A549 (cell line): ENCODE results near the gene ACAT2. TPM values are rescaled to one million over a fixed set of nuclear protein-coding genes. Genes with fewer than 3 reads are reported as not detected.
A peak's percentile ranks its signal among the peaks of the same experiment; 100 is the strongest.
"Not testable (repeated sequence)": the region's sequence is repeated elsewhere in the genome, so short reads cannot be mapped to it uniquely, and the experiment has no call there.

Experiments used
- ATAC-seq, 2 experiments: fragments of 200-7000 bp in 1 of 2; fragments of >200 bp in 1 of 2; cut with Nextera tagmentation in 1 of 2; cut with Tn5 transposase in 1 of 2; 3 replicates each; pipeline versions ENCODE4 v1.8.0 to v1.9.1; 2018 to 2020; ENCODE audit warnings: mild to moderate bottlenecking in 1 of 2, moderate library complexity in 1 of 2
- CTCF ChIA-PET: fragments of 300-600 bp; sonication (Branson Sonifier 250); formaldehyde crosslinking; extraction: SDS; loops from one replicate; lab custom pipeline; 2021; ENCODE audit warnings: antibody characterized with exemption, inconsistent platforms; lab: Yijun Ruan, JAX
- POLR2A ChIA-PET: fragments of 350-600 bp; formaldehyde crosslinking; extraction: SDS; loops from one replicate; lab custom pipeline; 2021; ENCODE audit warnings: antibody characterized with exemption, inconsistent platforms; lab: Yijun Ruan, JAX
- DNase-seq, 2 experiments: peaks; one replicate each; pipeline versions ENCODE4 v3.0.0 to v3.0.0-alpha.2; 2011 to 2016; ENCODE audit warnings: low read depth in 1 of 2, low spot score in 1 of 2
- FAIRE-seq: peaks from 2 replicates; lab custom pipeline; 2011; peaks lifted over from hg19 to GRCh38; lab: Jason Lieb, UNC
- H3K27ac ChIP-seq, 2 experiments: fragments of >200 bp; sonication (Bioruptor Twin); formaldehyde crosslinking; 3 replicates each; pipeline ENCODE4 v1.5.1; 2016 to 2017
- H3K4me1 ChIP-seq: fragments of >200 bp; sonication (Bioruptor Twin); formaldehyde crosslinking; 3 replicates; pipeline ENCODE4 v1.6.1; 2016
- H3K4me2 ChIP-seq: fragments of >200 bp; sonication (Bioruptor Twin); formaldehyde crosslinking; 3 replicates; pipeline ENCODE4 v1.6.1; 2016
- H3K4me3 ChIP-seq: fragments of >200 bp; sonication (Bioruptor Twin); formaldehyde crosslinking; 3 replicates; pipeline ENCODE4 v1.5.1; 2016
- H3K9me3 ChIP-seq: fragments of >200 bp; sonication (Bioruptor Twin); formaldehyde crosslinking; 3 replicates; pipeline ENCODE4 v1.6.1; 2016
- BCL3 ChIP-seq: fragments of >200 bp; sonication (Bioruptor Twin); formaldehyde crosslinking; IDR thresholded peaks from 3 replicates; pipeline ENCODE4 v1.6.1; 2016
- HDAC2 ChIP-seq: fragments of 200-600 bp; sonication (generic); IDR thresholded peaks from 2 replicates; pipeline ENCODE4 v1.6.1; 2016
- MAZ ChIP-seq: fragments of 150-350 bp; IDR thresholded peaks from 2 replicates; pipeline ENCODE4 v1.6.1; 2014; ENCODE audit warnings: antibody characterized with exemption, low read depth, low read length, borderline replicate concordance
- NFE2L2 ChIP-seq: fragments of 150-350 bp; conservative IDR thresholded peaks from 2 replicates; pipeline ENCODE4 v1.6.1; 2014; ENCODE audit warnings: low read length
- POLR2A ChIP-seq: IDR thresholded peaks from 2 replicates; pipeline ENCODE4 v1.6.1; 2012; ENCODE audit warnings: mild to moderate bottlenecking, low read length
- RARB ChIP-seq: fragments of 250-450 bp; sonication (Bioruptor Pico); IDR thresholded peaks from 2 replicates; pipeline ENCODE4 v1.8.0; 2021; ENCODE audit warnings: mild to moderate bottlenecking, moderate library complexity
- TP53 ChIP-seq: fragments of 250-450 bp; sonication (Bioruptor Pico); IDR thresholded peaks from 2 replicates; pipeline ENCODE4 v1.5.0; 2021; ENCODE audit warnings: mild to moderate bottlenecking, moderate library complexity
- WGBS: methylation state at CpG from one replicate; pipeline ENCODE4 v1.1.6; 2017; ENCODE audit errors: missing lambda C conversion rate; 5-methylcytosine and 5-hydroxymethylcytosine counted together
- polyA plus RNA-seq, 4 experiments: library from polyadenylated mRNA; depleted of rRNA in 3 of 4; stranded (reverse); fragments of >200 nt; fragmentation: RNase III in 1 of 4; extraction: RNeasy Plus Mini Kit Qiagen cat#74134 plus additional on column Dnase treatment in 1 of 4; gene quantifications; 2 replicates in 3 of 4; 3 replicates in 1 of 4; pipeline ENCODE4 v1.2.3, GENCODE V29; 2011 to 2017
- TF ChIP-seq, protein P1 (sequence below): fragments of >200 bp; sonication (Bioruptor Twin); formaldehyde crosslinking; IDR thresholded peaks from 2 replicates; pipeline ENCODE4 v1.6.1; 2016
- TF ChIP-seq, protein P2 (sequence below): fragments of 200-600 bp; sonication (generic); IDR thresholded peaks from 2 replicates; pipeline ENCODE4 v1.6.1; 2016; ENCODE audit warnings: antibody characterized with exemption, mild to moderate bottlenecking, moderate library complexity
- TF ChIP-seq, protein P3 (sequence below): fragments of 250-450 bp; sonication (Bioruptor Pico); IDR thresholded peaks from 2 replicates; pipeline ENCODE4 v1.5.0; 2020; ENCODE audit warnings: low read depth, mild to moderate bottlenecking, moderate library complexity

ACAT2 gene
- polyA plus RNA-seq, 2 of the 4 experiments (the other 2 are of a cell fraction): 44.7 to 45.5 TPM

GRCh38 chr6:159742165-159742564 lies 19.7 kb upstream of the ACAT2 start (continued):
- TF ChIP-seq NFE2L2: 0 out of 2 replicates have a peak, but pooled peaks have one; percentile 37

GRCh38 chr6:159745081-159745480 lies 16.8 kb upstream of the ACAT2 start:
- WGBS: 89% methylated on average over 7 of the region's 7 CpGs
- FAIRE-seq: no peak
- Histone ChIP-seq H3K9me3 (no peaks in the 10 kb centered on the region), H3K4me2 (no peak overlapping the region), H3K4me1 (peaks cover 9% of the 10 kb centered on the region; the same call in 2 of the 3 replicates), H3K27ac (no peak overlapping the region), H3K4me3 (no peak overlapping the region)
- ATAC-seq: no peak
- ChIA-PET CTCF (interaction anchor here (0.5 to 1.9 kb wide), 2 partner anchors 8 to 54 kb away, joined by 3 to 6 read pairs; no protein-coding TSS in a partner anchor), POLR2A (no interaction called here)
- DNase-seq: no peak
- no peak for TF ChIP-seq TP53 (CRISPR knock-in tag)
- no peak for TF ChIP-seq BCL3

- CTCF ChIA-PET: interaction anchor here (1.3 to 1.9 kb wide), 2 partner anchors 10 to 13 kb away, joined by 3 to 6 read pairs; no protein-coding TSS in a partner anchor
- Histone ChIP-seq H3K9me3 (no peaks in the 10 kb centered on the region), H3K4me2 (no peak overlapping the region), H3K27ac (no peak overlapping the region), H3K4me1 (peaks cover 8% of the 10 kb centered on the region; the same call in 2 of the 3 replicates), H3K4me3 (no peak overlapping the region)
- WGBS: 92% methylated on average over 1 of the region's 1 CpG
- FAIRE-seq (no peak), DNase-seq (no peak), ATAC-seq (no peak)
- TF ChIP-seq, protein P1, sequence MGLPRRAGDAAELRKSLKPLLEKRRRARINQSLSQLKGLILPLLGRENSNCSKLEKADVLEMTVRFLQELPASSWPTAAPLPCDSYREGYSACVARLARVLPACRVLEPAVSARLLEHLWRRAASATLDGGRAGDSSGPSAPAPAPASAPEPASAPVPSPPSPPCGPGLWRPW: no peak
- TF ChIP-seq, protein P2, sequence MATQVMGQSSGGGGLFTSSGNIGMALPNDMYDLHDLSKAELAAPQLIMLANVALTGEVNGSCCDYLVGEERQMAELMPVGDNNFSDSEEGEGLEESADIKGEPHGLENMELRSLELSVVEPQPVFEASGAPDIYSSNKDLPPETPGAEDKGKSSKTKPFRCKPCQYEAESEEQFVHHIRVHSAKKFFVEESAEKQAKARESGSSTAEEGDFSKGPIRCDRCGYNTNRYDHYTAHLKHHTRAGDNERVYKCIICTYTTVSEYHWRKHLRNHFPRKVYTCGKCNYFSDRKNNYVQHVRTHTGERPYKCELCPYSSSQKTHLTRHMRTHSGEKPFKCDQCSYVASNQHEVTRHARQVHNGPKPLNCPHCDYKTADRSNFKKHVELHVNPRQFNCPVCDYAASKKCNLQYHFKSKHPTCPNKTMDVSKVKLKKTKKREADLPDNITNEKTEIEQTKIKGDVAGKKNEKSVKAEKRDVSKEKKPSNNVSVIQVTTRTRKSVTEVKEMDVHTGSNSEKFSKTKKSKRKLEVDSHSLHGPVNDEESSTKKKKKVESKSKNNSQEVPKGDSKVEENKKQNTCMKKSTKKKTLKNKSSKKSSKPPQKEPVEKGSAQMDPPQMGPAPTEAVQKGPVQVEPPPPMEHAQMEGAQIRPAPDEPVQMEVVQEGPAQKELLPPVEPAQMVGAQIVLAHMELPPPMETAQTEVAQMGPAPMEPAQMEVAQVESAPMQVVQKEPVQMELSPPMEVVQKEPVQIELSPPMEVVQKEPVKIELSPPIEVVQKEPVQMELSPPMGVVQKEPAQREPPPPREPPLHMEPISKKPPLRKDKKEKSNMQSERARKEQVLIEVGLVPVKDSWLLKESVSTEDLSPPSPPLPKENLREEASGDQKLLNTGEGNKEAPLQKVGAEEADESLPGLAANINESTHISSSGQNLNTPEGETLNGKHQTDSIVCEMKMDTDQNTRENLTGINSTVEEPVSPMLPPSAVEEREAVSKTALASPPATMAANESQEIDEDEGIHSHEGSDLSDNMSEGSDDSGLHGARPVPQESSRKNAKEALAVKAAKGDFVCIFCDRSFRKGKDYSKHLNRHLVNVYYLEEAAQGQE: no peak
- POLR2A ChIA-PET: interaction anchor here (1.4 kb wide), 1 partner anchor 21 kb away, joined by 4 read pairs; no protein-coding TSS in a partner anchor
Measured at GRCh38 chr6:159746759-159747158, 15.1 kb upstream of the ACAT2 start.

- ChIA-PET POLR2A (interaction anchor here (1.0 to 1.4 kb wide), 3 partner anchors 10 to 22 kb away, joined by 3 to 4 read pairs (median 3); partner anchors contain the start of gene ACAT2), CTCF (interaction anchor here (1.3 kb wide), 1 partner anchor 12 kb away, joined by 3 read pairs; no protein-coding TSS in a partner anchor)
- not testable (repeated sequence) for H3K9me3 ChIP-seq, DNase-seq, H3K27ac ChIP-seq, H3K4me2 ChIP-seq, H3K4me1 ChIP-seq, ATAC-seq, H3K4me3 ChIP-seq
- 83% methylated on average over 7 of the region's 7 CpGs for WGBS
- peak; percentile 43 for FAIRE-seq
Measured at GRCh38 chr6:159748127-159748526, 13.7 kb upstream of the ACAT2 start.

GRCh38 chr6:159751448-159751847 lies 10.4 kb upstream of the ACAT2 start:
- CTCF ChIA-PET: interaction anchor here (0.7 to 1.5 kb wide), 2 partner anchors 10 to 17 kb away, joined by 4 read pairs; partner anchors contain the start of gene ACAT2
- DNase-seq: no peak
- Histone ChIP-seq H3K27ac (no peak overlapping the region), H3K9me3 (no peaks in the 10 kb centered on the region), H3K4me3 (no peak overlapping the region), H3K4me2 (no peak overlapping the region), H3K4me1 (no peaks in the 10 kb centered on the region)
- no peak for FAIRE-seq
- no peak for TF ChIP-seq POLR2A
- no peak for TF ChIP-seq RARB (CRISPR knock-in tag)
- TF ChIP-seq, protein P2: no peak
- TF ChIP-seq BCL3: no peak
- TF ChIP-seq, protein P3, sequence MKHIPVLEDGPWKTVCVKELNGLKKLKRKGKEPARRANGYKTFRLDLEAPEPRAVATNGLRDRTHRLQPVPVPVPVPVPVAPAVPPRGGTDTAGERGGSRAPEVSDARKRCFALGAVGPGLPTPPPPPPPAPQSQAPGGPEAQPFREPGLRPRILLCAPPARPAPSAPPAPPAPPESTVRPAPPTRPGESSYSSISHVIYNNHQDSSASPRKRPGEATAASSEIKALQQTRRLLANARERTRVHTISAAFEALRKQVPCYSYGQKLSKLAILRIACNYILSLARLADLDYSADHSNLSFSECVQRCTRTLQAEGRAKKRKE (CRISPR knock-in tag): no peak
- no peak for TF ChIP-seq HDAC2
- TF ChIP-seq MAZ: no peak
- POLR2A ChIA-PET: interaction anchor here (1.0 kb wide), 1 partner anchor 10 kb away, joined by 6 read pairs; the partner anchor contains the start of gene ACAT2
- ATAC-seq: no peak
- 84% methylated on average over 3 of the region's 3 CpGs for WGBS
